Bronchial epithelial cell (primary cell): ENCODE measurements around the gene TDRD10. TPM values are rescaled to one million over a fixed set of nuclear protein-coding genes. Genes with fewer than 3 reads are reported as not detected.
A peak's percentile ranks its signal among the peaks of the same experiment; 100 is the strongest.

Experiments used
- DNase-seq: peaks from one replicate; pipeline ENCODE4 v3.0.0-alpha.2; 2010; ENCODE audit warnings: low read depth
- FAIRE-seq: peaks from 2 replicates; lab custom pipeline; 2011; peaks lifted over from hg19 to GRCh38; lab: Jason Lieb, UNC
- H3K27me3 ChIP-seq: 2 replicates; pipeline ENCODE4 v1.5.1; 2011; ENCODE audit warnings: low read length; ENCODE audit not compliant: control insufficient read depth, insufficient read depth
- H3K36me3 ChIP-seq: 2 replicates; pipeline ENCODE4 v1.5.1; 2011; ENCODE audit warnings: low read length; ENCODE audit not compliant: control insufficient read depth, insufficient read depth
- H3K4me3 ChIP-seq: 2 replicates; pipeline ENCODE4 v1.5.1; 2011; ENCODE audit warnings: mild to moderate bottlenecking, low read depth, low read length, control low read depth
- CTCF ChIP-seq: IDR thresholded peaks from 2 replicates; pipeline ENCODE4 v1.5.1; 2011; ENCODE audit warnings: mild to moderate bottlenecking, moderate library complexity, low read length, control low read depth, inconsistent platforms; ENCODE audit not compliant: insufficient read depth, severe bottlenecking
- total RNA-seq: library from RNA; depleted of rRNA; stranded (reverse); fragments of >200 nt; gene quantifications from 2 replicates; pipeline ENCODE4 v1.2.1, GENCODE V29; 2014

The TDRD10 gene
- total RNA-seq, 1 donor from 2014 or later = under 0.01 TPM

GRCh38 chr1:154536570-154536969 is 34.6 kb downstream of the TDRD10 start:
- TF ChIP-seq CTCF = no peak
- Histone ChIP-seq H3K27me3 (peaks cover 4% of the 10 kb centered on the region), H3K4me3 (no peak overlapping the region), H3K36me3 (no peaks in the 10 kb centered on the region)
- FAIRE-seq (no peak), DNase-seq (no peak)

GRCh38 chr1:154539486-154540483 is 37.8 kb downstream of the TDRD10 start:
- DNase-seq (no peak), FAIRE-seq (peak; percentile 68)
- no peaks in the 10 kb centered on the region for H3K36me3 ChIP-seq
- no peak overlapping the region for H3K4me3 ChIP-seq
- no peak for TF ChIP-seq CTCF
- H3K27me3 ChIP-seq = peaks cover 10% of the 10 kb centered on the region

GRCh38 chr1:154541231-154541630 is 39.2 kb downstream of the TDRD10 start:
- H3K27me3 ChIP-seq = peaks cover 10% of the 10 kb centered on the region
- DNase-seq = no peak
- FAIRE-seq = no peak
- no peaks in the 10 kb centered on the region for H3K36me3 ChIP-seq
- H3K4me3 ChIP-seq = no peak overlapping the region
- TF ChIP-seq CTCF = no peak

- peaks cover 7% of the 10 kb centered on the region for H3K36me3 ChIP-seq
- DNase-seq = peak; percentile 51
- H3K4me3 ChIP-seq = no peak overlapping the region
- TF ChIP-seq CTCF = peak; percentile 62
- no peak for FAIRE-seq
- H3K27me3 ChIP-seq = peaks cover 7% of the 10 kb centered on the region
Observed at GRCh38 chr1:154546264-154547063, 44.4 kb downstream of the TDRD10 start.

GRCh38 chr1:154547105-154547732 is 45.2 kb downstream of the TDRD10 start:
- peak; percentile 24 for DNase-seq
- FAIRE-seq = no peak
- Histone ChIP-seq H3K4me3 (no peak overlapping the region), H3K27me3 (peaks cover 4% of the 10 kb centered on the region), H3K36me3 (peaks cover 14% of the 10 kb centered on the region)
- no peak for TF ChIP-seq CTCF
